ENCODE results near the gene LYSMD2.

Gene LYSMD2

DNA sequence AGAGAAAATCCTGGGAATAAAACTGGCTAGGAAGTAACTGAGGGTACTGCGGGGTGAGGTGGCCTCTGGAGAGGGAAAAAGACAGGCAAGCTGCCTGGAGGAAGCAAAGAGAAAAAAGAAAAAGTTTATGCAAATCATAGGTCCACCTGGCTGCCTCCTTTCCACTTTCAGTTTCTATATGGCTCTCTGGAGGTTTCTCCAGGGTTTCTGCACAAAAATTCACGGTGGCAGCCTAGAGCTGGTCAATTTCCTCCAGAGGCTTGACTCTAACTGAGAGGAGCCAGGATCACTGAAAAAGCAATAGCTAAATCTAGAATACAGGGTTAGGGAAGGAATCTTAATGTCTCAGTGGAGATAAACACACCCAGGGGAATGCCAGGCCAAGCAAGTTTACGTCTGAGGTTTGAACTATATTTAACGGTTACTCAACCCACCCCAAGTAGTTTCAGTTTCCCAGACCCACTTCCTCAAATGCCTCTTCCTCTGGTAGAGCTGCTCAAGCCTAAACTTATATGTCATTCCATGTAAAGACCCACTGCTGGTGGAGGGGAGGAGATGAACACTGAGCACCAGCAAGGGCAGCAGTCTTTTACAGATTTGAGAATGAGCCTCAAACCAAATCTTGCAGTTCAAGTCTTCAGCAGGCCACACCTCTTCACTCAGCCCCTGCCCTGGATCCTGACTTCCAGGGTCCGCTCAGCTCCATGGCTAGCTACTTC is 5.7 kb downstream of the LYSMD2 start:
- peak overlapping the region; percentile 35 to 44 for H3K4me3 ChIP-seq
- peak overlapping the region; percentile 69 to 70 for H3K27ac ChIP-seq
- no peaks in the 10 kb centered on the region for H3K9me3 ChIP-seq
- TF ChIP-seq, protein P1, sequence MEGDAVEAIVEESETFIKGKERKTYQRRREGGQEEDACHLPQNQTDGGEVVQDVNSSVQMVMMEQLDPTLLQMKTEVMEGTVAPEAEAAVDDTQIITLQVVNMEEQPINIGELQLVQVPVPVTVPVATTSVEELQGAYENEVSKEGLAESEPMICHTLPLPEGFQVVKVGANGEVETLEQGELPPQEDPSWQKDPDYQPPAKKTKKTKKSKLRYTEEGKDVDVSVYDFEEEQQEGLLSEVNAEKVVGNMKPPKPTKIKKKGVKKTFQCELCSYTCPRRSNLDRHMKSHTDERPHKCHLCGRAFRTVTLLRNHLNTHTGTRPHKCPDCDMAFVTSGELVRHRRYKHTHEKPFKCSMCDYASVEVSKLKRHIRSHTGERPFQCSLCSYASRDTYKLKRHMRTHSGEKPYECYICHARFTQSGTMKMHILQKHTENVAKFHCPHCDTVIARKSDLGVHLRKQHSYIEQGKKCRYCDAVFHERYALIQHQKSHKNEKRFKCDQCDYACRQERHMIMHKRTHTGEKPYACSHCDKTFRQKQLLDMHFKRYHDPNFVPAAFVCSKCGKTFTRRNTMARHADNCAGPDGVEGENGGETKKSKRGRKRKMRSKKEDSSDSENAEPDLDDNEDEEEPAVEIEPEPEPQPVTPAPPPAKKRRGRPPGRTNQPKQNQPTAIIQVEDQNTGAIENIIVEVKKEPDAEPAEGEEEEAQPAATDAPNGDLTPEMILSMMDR (IDR thresholded peaks at IDR 0.05): no peak
- no peak for DNase-seq
- peaks cover 0 to 31% (median 23%) of the 10 kb centered on the region in 4 donors for H3K4me1 ChIP-seq
- no peaks in the 10 kb centered on the region for H3K27me3 ChIP-seq
- no peaks in the 10 kb centered on the region for H3K36me3 ChIP-seq
- intact Hi-C loops (cut with DNase I; ENCODE audit: low total_unique reads): no loop called here

DNA sequence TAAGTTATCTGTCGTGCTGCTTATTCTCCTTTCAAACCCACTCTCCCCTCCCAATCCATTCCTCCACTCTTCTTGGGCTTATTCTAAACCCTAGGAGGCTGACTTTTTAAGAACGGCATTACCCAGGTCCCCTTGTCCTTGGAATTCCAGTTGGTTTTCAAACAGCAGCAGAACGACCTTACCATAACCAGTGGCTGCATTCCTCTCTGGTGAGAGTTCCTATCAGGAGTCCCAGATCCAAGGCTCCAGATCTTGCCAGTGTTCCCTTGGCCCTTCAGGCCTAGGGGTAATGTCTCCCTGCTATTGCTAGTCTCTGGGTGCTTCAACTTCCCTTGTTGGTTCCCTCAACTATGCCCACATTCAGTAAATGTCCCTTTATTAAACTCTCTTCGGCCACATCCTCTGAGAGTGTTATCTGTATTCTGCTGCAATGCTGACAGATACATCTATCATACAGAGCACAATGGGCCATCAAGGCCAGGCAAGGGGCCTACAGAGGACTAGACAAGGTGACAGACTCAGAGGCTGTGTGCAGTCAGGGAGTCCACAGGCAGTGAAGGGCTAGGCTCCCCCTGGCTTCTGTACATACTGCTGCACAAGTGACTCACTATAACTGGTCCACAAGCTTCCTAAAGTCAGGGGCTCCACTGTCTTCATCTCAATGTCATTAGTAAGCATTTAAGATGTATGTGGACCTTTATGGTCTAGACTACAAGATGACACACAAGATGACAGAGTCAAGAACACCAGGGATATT is 10.1 kb downstream of the LYSMD2 start:
- no peak overlapping the region for H3K4me3 ChIP-seq
- no peak for DNase-seq
- H3K9me3 ChIP-seq: no peaks in the 10 kb centered on the region
- no peaks in the 10 kb centered on the region for H3K27me3 ChIP-seq
- peaks cover 0 to 15% (median 9%) of the 10 kb centered on the region in 4 donors for H3K4me1 ChIP-seq
- peaks cover 0 to 6% (median under 1%) of the 10 kb centered on the region in 3 donors for H3K36me3 ChIP-seq
- H3K27ac ChIP-seq: no peak overlapping the region
- intact Hi-C loops (cut with DNase I; ENCODE audit: low total_unique reads): no loop called here
- TF ChIP-seq, protein P1 (IDR thresholded peaks at IDR 0.05): no peak

GRCh38 chr15:51726302-51727073 is 11.0 kb downstream of the LYSMD2 start:
- TF ChIP-seq, protein P1 (IDR thresholded peaks at IDR 0.05): no peak
- intact Hi-C loops (cut with DNase I; ENCODE audit: low total_unique reads): no loop called here
- no peaks in the 10 kb centered on the region for H3K27me3 ChIP-seq
- no peak overlapping the region for H3K27ac ChIP-seq
- H3K4me1 ChIP-seq: peaks cover 0 to 8% (median 4%) of the 10 kb centered on the region in 4 donors
- no peaks in the 10 kb centered on the region for H3K9me3 ChIP-seq
- H3K4me3 ChIP-seq: no peak overlapping the region
- DNase-seq: peak in 1 of 2 donors; percentile 60
- peaks cover 0 to 7% (median 5%) of the 10 kb centered on the region in 3 donors for H3K36me3 ChIP-seq

DNA sequence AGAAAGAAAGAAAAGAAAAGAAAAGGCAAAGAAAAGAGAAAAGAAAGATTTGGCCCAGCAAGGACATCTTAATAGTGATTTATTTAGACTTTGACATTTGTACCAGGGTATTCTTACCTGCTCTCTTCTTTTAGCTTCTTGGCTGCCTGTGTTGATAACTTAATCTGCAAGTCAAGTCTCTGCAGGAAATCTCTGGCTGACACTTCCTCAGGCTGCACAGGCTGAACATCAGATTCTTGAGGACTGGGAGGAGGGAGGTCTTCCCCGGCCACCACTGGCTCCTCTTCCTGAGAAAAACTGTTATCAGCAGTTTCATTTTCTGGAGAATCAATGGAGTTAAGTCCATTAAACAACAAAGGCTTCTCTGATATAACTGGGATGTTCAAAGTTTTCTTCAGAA is 12.8 kb downstream of the LYSMD2 start:
- DNase-seq: no peak
- no peaks in the 10 kb centered on the region for H3K4me1 ChIP-seq
- no peak overlapping the region for H3K4me3 ChIP-seq
- H3K27ac ChIP-seq: no peak overlapping the region
- peaks cover 0 to 18% (median 5%) of the 10 kb centered on the region in 3 donors for H3K36me3 ChIP-seq
- TF ChIP-seq, protein P1 (IDR thresholded peaks at IDR 0.05): no peak
- H3K9me3 ChIP-seq: no peaks in the 10 kb centered on the region
- intact Hi-C loops (cut with DNase I; ENCODE audit: low total_unique reads): no loop called here
- H3K27me3 ChIP-seq: no peaks in the 10 kb centered on the region

DNA sequence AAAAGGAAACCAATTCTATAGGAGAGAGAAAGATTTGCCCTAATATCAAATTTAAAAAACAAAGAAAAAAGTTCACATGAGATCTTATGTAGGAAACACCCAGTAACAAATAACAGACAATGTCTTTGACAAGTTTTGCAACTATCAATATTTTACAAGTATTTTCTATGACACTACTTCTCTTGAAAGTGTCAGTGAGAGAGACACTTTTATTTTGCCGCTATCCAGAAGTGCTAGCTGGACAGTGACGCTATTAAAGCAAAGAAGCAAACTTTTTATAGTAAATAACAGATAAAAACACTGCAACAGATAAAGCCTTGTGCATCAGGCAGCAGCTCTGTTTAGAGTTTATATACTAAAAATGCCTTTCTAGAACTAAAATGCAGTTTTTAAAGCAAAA is 13.3 kb downstream of the LYSMD2 start:
- Histone ChIP-seq H3K4me3 (no peak overlapping the region), H3K27me3 (no peaks in the 10 kb centered on the region), H3K9me3 (no peaks in the 10 kb centered on the region), H3K4me1 (no peaks in the 10 kb centered on the region), H3K36me3 (peaks cover 0 to 18% (median 5%) of the 10 kb centered on the region in 3 donors), H3K27ac (no peak overlapping the region)
- intact Hi-C loops (cut with DNase I; ENCODE audit: low total_unique reads): no loop called here
- DNase-seq: no peak
- TF ChIP-seq, protein P1 (IDR thresholded peaks at IDR 0.05): no peak
